Inflammatory macrophage treated with lipopolysaccharide for 1 hour (primary cell): ENCODE data around the gene TMX1.

Experiments used
- DNase-seq, 2 donors: peaks; one replicate each; pipeline ENCODE4 v3.0.0-alpha.2; 2020 to 2022

The TMX1 gene

GRCh38 chr14:51294951-51295525, 55.0 kb downstream of the TMX1 start:
- no peak for DNase-seq

- no peak for DNase-seq
Observed at GRCh38 chr14:51295646-51296263, 55.7 kb downstream of the TMX1 start.

GRCh38 chr14:51297066-51297465, 57.0 kb downstream of the TMX1 start:
- no peak for DNase-seq

- no peak for DNase-seq
Observed at GRCh38 chr14:51298895-51299294, 58.8 kb downstream of the TMX1 start.

- no peak for DNase-seq
Observed at GRCh38 chr14:51302295-51303030, 62.4 kb downstream of the TMX1 start.

GRCh38 chr14:51304438-51304837, 64.4 kb downstream of the TMX1 start:
- DNase-seq = no peak

- no peak for DNase-seq
Observed at GRCh38 chr14:51304941-51305340, 64.9 kb downstream of the TMX1 start.

- DNase-seq = no peak
Observed at GRCh38 chr14:51305751-51306150, 65.7 kb downstream of the TMX1 start.
